Measurements from ENCODE around the gene CNP.
"Not testable (repeated sequence)": the region's sequence is repeated elsewhere in the genome, so short reads cannot be mapped to it uniquely, and the experiment has no call there.

CNP gene

DNA sequence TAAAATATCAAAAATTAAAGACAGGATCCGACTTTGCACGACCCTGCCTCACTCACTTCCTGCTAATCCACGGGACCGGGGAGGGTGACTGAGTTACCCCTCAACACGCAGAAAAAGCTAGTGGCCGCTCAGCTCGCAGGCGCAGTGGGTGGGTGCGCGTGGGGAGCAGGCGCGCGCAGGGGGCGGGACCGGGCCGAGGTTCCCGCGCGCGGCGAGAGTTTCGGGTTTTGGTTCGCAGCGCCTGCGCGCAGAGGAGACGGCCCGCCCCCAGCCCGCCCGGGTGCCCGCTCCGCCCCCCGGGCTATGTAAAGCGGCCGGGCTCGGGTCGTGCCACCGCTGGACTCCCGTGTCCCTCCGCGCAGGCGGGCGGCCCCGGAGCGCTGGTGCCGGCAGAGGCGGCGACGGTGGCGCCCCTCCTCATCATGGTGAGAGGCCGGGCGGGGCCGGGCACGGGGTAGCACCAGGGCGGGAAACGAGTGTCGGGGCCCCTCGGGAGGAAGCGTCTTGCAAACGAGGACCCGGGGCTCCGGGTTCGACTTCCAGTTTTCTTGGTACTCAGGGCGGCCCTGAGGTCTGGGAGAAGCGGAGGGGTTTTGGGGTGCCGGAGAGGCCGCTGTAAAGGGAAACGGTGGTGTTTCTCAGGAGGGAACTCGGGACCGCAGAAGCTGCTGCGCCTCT is at the start of gene CNP:
CNP (plus strand) TSS at position 333 of the 678 bp plus-strand sequence; CDS start at position 423, 90 bp downstream.
- peak; percentile 89 to 90 for DNase-seq

DNA sequence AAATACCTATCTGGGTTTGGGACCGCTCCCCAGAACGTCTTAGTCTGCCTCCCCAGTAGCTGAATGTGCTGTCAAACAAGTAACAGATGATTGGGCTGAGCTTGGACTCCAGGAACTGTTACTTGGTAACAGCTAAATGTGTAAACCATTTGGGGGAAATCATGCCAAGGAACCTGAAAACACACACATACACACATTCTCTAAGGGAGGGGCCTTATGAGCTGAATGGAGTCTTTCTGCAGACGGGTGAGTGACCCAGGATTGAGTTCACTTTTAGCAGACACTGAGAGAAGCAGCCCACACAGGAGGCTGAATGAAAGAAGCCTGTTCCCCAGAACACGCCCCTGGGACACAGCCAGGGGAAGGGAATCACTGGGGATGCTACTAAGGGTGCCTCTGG is 49.4 kb upstream of the CNP start:
- no peak for DNase-seq

DNA sequence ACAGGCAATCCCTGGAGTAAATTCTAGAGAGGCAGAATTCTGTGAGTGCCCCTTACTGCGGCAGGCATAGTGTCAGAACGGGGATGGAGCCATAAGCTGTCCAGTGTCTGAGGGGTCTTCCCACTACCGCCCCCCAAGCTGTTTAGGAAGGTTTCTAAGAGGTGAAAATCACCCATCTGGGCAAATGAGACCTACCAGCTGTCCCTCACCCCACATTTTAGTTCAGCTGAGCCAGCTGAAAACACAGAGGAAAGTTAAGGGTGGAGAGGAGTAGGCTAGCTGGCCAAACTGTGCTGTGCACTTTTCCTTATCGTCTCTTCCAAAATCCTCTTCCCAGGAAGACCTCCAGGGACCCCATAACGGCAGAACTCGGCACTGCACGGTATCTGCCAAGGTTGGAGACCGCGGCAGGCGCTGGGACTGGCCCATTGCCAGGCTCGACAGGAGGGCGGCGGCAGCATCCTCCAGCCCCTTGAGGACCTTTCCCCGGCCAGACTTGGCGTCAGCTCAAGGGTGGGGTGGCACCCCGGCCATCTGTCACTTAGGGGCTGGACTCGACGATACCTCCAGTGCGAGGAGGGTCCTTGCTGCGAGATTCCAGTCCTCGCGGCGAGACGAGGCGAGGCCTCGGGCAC is 48.8 kb upstream of the CNP start:
- DNase-seq, result peak; percentile 54 to 55

- DNase-seq, result peak; percentile 97 to 98
Observed at GRCh38 chr17:41918314-41919164, 48.1 kb upstream of the CNP start, which contains the start of gene ACLY. Gene ACLY (minus strand): TSS chr17:41918951. CDS start chr17:41913873, 5,078 bp downstream.

DNA sequence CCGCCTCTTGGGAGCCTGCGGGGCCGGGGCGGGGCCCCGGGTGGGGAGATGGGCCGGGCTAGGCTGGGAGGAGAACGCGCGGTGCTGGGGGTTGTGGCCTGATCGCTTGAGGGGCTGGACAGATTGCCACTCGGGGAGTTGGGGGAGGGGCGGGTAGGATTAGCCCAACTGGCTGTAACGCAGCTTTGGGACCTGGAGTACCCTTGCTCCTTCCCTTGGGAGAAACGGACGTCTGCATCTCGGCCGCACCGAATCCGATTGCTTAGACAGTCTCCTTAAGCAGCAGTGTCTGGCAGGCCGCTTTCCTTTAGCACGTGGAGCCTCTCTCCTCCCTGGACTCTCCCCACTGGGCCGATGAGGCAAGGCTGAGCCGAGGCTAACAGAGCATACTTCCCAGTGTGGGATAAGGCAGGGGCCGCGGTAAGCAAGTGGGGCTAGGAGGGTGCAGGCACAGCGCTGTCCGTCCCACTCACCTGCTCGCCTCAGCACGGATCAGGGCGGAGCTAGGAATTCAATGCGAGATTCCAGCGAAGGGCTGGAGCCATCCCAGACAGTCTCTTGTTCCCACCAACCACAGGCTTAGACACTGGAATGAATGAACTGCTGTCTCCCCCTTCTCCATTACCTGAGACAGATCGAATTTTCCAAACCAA is 47.3 kb upstream of the CNP start:
- no peak for DNase-seq

DNA sequence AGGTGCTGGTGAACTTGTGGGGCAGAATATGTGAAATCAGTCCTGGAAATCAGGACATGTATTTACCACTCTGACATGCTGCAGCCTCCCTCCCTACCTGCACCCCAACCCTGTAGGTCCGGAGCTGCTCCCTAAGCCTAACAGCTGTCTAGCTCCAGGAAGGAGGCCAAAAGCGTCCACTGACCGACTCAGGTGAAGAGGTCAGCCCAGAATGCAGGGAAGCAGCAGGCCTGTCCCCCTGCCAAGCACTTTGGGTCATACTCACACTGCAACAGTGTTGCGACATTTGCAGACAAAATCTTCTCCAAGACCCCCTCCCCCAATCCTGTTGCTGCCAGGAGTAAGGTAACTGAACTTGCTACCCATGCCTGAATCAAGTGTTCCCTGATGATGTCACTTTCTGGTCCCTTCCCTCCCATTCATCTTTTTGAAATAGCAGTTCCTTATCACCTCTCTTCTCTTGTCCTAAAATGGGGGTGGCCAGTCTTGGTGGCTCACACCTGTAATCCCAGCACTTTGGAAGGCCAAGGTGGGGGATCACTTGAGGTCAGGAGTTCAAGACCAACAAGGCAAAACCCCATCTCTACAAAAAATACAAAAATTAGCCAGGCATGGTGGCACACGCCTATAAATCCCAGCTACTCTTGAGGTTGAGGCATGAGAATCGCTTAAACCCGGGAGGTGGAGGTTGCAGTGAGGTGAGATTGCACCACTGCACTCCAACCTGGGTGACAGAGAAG is 46.6 kb upstream of the CNP start:
- no peak for DNase-seq

DNA sequence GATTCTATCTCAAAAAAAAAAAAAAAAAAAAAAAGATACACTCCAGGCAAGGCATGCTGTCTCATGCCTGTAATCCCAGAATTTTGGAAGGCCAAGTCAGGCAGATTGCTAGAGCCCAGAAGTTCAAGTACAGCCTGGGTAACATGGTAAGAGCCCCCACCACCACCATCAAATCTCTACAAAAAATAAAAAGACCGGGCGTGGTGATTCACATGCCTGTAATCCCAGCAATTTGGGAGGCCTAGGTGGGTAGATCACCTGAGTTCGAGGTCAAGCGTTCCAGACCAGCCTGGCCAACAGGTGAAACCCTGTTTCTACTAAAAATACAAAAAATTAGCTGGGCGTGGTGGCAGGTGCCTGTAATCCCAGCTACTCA is 46.0 kb upstream of the CNP start:
- DNase-seq, result no peak

DNA sequence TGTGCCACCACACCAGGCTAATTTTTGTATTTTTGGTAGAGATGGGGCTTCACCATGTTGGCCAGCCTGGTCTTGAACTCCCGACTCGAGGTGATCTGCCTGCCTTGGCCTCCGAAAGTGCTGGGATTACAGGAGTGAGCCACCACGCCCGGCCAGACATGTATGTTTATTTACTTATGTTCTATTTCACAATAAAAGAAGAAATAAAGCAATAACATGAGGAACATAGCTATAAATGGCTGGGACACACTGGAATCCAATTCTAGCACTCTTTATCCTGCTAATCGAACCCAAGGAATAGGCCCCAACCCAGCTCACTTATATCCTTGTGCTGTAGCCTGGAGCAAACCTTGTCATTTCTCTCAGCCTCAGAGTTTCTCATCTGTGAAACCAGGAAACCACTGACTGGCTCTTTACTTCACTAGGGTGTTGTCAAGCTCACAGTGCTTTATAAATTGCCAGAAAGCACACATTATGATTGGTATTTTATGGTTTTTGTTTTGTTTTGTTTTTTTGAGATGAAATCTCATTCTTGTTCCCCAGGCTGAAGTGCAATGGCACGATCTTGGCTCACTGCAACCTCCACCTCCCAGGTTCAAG is 40.5 kb upstream of the CNP start:
- no peak for DNase-seq

- no peak for DNase-seq
Observed at GRCh38 chr17:41928693-41929251, 37.8 kb upstream of the CNP start.

GRCh38 chr17:41930009-41930832 is 36.4 kb upstream of the CNP start, which contains the start of gene ODAD4:
Gene ODAD4 (plus strand): TSS chr17:41930617. CDS start chr17:41930724, 107 bp downstream.
- peak; percentile 96 to 97 for DNase-seq

- not testable (repeated sequence) for DNase-seq
Observed at GRCh38 chr17:41930833-41931156, 35.8 kb upstream of the CNP start.

GRCh38 chr17:41931715-41932114 is 34.9 kb upstream of the CNP start:
- DNase-seq, result not testable (repeated sequence)

DNA sequence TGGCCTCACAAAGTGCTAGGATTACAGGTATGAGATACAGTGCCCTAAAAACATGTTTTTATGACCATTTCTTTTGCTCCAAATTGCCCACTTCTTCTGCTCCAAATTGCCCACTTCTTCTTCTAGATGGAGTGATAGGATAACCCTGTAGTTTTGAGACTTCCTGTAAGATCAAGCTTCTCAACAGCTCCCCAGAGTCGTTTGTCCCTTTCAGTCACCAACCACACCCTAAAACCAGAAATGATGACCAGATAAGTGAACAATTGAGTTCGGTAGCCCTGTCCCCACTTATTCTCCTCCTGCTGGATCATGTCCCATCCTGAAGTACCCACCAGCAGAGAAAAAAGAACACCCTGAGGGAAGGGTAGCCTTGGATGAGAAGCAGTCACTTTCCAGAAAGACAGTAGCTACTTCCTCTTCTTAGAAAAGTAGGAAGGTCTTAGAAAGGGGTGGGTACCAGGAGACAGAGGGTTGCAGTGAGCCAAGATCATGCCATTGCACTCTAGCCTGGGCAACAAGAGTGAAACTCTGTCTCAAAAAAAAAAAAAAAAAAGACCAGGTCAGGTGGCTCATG is 33.7 kb upstream of the CNP start:
- DNase-seq, result no peak

GRCh38 chr17:41935641-41936040 is 31.0 kb upstream of the CNP start:
- DNase-seq, result no peak

- no peak for DNase-seq
Observed at GRCh38 chr17:41937970-41938954, 28.3 kb upstream of the CNP start.

DNA sequence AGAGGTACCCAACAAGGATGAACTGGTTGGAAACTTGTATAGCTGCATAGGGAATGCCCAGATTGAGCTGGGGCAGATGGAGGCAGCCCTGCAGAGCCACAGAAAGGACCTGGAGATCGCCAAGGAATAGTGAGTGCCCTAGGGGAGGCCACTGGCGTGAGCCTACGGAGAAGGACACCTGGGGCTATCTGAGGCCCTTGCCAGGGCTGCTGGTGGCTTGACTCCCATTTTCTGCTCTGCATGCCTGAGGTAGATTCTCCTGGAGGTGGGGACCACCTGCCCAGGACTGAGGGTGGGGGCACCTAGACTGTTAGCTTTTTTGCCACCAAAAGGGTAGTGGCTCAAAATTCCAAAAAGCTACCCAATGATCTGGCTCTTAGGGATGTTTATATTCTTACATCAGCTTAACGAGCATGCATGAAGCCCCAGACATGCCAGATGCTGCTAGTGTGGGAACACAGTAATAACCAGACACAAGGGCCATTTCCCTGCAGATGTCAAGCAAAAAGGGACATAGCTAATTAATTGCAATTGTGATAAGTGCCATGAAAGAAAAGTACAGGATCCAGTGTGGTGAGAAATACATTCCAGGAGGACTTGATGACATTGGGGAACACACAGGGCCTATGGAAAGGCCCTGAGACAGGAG is 27.4 kb upstream of the CNP start:
- DNase-seq, result no peak

DNA sequence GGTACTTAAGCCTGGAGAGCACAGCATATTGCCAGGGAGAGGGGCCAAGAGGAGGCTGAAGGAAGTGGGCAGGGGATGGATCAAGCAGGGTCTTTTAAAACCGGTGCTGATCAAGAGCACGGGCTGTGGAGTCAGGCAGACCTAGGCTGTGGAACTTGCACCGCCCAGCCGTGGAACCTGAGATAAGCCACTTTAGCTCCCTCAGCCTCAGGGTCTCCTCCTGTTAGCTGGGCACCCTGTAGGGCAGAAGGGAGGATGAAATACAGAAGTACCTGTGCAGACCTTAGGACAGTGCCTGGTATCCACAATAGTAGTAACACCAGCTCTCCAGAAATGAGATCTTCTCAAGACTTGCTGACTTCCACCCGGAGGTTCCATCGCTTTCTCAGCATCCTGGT is 26.9 kb upstream of the CNP start:
- DNase-seq, result no peak

- no peak for DNase-seq
Observed at GRCh38 chr17:41941168-41941567, 25.4 kb upstream of the CNP start.

Data from activated CD4-positive, alpha-beta T cell treated with anti-CD3 and anti-CD28 coated beads, Interleukin-2, amount 50 U/mL, for 48 hours (primary cell).